Nephron (organoid): ENCODE data around the gene RTN4RL1.
A peak's percentile ranks its signal among the peaks of the same experiment; 100 is the strongest.

Experiments used
- H3K27ac Mint-ChIP-seq, 3 experiments: 2 replicates each; pipeline ENCODE4 v1.8.0; 2020; ENCODE audit warnings: mixed read lengths in 3 of 3, mild to moderate bottlenecking in 2 of 3, moderate library complexity in 1 of 3
- H3K27me3 Mint-ChIP-seq: 2 replicates; pipeline ENCODE4 v1.8.0; 2021; ENCODE audit warnings: low read depth, mild to moderate bottlenecking, moderate library complexity, mixed read lengths
- H3K36me3 Mint-ChIP-seq: 2 replicates; pipeline ENCODE4 v1.8.0; 2020; ENCODE audit warnings: low read depth, mixed read lengths
- H3K4me1 Mint-ChIP-seq: 2 replicates; pipeline ENCODE4 v1.8.0; 2020; ENCODE audit warnings: mixed read lengths
- H3K4me3 Mint-ChIP-seq, 3 experiments: 2 replicates each; pipeline ENCODE4 v1.8.0; 2020; ENCODE audit warnings: mild to moderate bottlenecking in 3 of 3, mixed read lengths in 3 of 3, moderate library complexity in 2 of 3
- H3K9me3 Mint-ChIP-seq: 2 replicates; pipeline ENCODE4 v1.8.0; 2020; ENCODE audit warnings: mixed read lengths
- CTCF ChIP-seq, 3 experiments: fragments of 200-600 bp; sonication (generic); IDR thresholded peaks; one replicate each; pipeline ENCODE4 v1.5.0; 2021; ENCODE audit warnings: antibody characterized with exemption in 3 of 3; ENCODE audit not compliant: unreplicated experiment in 3 of 3

RTN4RL1 gene

DNA sequence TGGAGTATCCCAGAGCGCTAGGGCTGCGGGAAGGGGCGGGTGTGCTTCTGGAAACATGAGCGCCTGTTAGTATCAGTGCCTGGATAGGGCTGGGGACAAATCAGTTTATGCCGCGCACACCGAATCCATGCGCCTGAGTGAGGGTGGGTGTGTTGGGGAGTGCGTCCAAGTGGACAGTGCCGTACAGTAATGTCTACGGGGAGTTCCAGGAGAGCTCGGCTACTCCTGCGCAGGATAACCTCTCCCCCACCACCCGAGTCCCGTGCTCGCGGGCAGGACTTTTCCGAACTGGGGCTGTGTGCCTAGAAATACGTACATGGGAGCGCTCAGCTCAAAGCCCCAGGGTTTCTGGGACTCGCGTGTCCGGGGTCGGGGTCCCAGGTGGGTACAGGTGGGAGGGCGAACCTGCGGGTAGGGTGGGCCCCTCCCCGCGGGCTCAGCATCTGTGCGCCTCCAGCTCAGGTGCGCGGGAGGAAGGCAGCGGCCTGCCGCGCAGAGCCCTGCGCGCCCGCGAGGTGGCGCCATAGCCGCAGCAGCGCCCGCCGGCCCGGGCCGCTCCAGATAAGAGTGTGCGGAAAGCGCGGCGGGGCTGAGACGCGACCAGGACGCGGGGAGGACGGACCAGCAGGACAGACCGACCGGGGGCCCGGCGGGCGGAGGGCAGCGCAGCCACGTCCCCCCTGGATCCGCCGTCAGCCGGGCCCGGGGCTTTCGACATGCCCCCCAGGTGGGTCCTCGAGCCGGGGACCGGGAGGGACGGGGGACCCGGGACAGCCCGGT is 29.6 kb upstream of the RTN4RL1 start, which contains the start of gene HIC1:
Gene HIC1 (plus strand): TSS at position 592 of the 780 bp plus-strand sequence. CDS start 1,588 bp downstream, outside the sequence.
- Mint-ChIP-seq H3K27me3 (peaks cover 49% of the 10 kb centered on the region), H3K36me3 (peaks cover 5% of the 10 kb centered on the region), H3K4me3 (peak within 1 kb of the TSS; percentile 81 to 91 (median 90)), H3K27ac (peak within 1 kb of the TSS; percentile 85 to 96 (median 92)), H3K9me3 (no peaks in the 10 kb centered on the region), H3K4me1 (peaks cover 17% of the 10 kb centered on the region)
- peak; percentile 90 to 98 (median 98) for TF ChIP-seq CTCF (IDR thresholded peaks at IDR 0.05; ENCODE audit: unreplicated experiment in 3 of 3)

DNA sequence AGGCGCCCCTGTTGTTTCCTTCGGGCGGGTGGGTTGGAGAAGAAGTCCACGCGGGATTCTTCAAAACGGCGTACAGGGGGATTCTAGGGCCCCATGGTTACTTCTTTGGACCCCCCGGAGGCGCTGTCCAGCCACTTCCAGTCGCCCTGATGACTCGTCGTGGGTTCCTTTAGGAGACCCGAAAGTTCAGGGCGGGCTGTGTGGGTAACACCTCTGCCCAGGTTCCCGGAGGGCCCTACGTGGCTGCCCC is 29.1 kb upstream of the RTN4RL1 start:
- H3K27me3 Mint-ChIP-seq = peaks cover 45% of the 10 kb centered on the region

GRCh38 chr17:2053380-2054261 is 28.5 kb upstream of the RTN4RL1 start:
- H3K4me3 Mint-ChIP-seq = peak overlapping the region; percentile 81 to 91 (median 90)
- H3K4me1 Mint-ChIP-seq = peaks cover 17% of the 10 kb centered on the region
- no peaks in the 10 kb centered on the region for H3K36me3 Mint-ChIP-seq
- peak overlapping the region; percentile 85 to 96 (median 88) for H3K27ac Mint-ChIP-seq
- H3K9me3 Mint-ChIP-seq = no peaks in the 10 kb centered on the region
- peak; percentile 54 to 56 (median 55) for TF ChIP-seq CTCF (IDR thresholded peaks at IDR 0.05; ENCODE audit: unreplicated experiment in 3 of 3)
- H3K27me3 Mint-ChIP-seq = peaks cover 50% of the 10 kb centered on the region

More for the DNA sequence above, 29.1 kb upstream of the RTN4RL1 start:
- no peaks in the 10 kb centered on the region for H3K36me3 Mint-ChIP-seq
- no peak for TF ChIP-seq CTCF (IDR thresholded peaks at IDR 0.05; ENCODE audit: unreplicated experiment in 3 of 3)
- no peaks in the 10 kb centered on the region for H3K9me3 Mint-ChIP-seq
- peaks cover 15% of the 10 kb centered on the region for H3K4me1 Mint-ChIP-seq
- peak overlapping the region; percentile 85 to 96 (median 88) for H3K27ac Mint-ChIP-seq
- H3K4me3 Mint-ChIP-seq = peak overlapping the region; percentile 81 to 91 (median 90)

- no peaks in the 10 kb centered on the region for H3K9me3 Mint-ChIP-seq
- TF ChIP-seq CTCF (IDR thresholded peaks at IDR 0.05; ENCODE audit: unreplicated experiment in 3 of 3) = no peak
- H3K36me3 Mint-ChIP-seq = no peaks in the 10 kb centered on the region
- peaks cover 17% of the 10 kb centered on the region for H3K4me1 Mint-ChIP-seq
- H3K27me3 Mint-ChIP-seq = peaks cover 50% of the 10 kb centered on the region
- H3K4me3 Mint-ChIP-seq = peak overlapping the region; percentile 69 to 75 (median 70)
- no peak overlapping the region for H3K27ac Mint-ChIP-seq
These were observed 26.9 kb upstream of the RTN4RL1 start for GRCh38 chr17:2051933-2052559.

DNA sequence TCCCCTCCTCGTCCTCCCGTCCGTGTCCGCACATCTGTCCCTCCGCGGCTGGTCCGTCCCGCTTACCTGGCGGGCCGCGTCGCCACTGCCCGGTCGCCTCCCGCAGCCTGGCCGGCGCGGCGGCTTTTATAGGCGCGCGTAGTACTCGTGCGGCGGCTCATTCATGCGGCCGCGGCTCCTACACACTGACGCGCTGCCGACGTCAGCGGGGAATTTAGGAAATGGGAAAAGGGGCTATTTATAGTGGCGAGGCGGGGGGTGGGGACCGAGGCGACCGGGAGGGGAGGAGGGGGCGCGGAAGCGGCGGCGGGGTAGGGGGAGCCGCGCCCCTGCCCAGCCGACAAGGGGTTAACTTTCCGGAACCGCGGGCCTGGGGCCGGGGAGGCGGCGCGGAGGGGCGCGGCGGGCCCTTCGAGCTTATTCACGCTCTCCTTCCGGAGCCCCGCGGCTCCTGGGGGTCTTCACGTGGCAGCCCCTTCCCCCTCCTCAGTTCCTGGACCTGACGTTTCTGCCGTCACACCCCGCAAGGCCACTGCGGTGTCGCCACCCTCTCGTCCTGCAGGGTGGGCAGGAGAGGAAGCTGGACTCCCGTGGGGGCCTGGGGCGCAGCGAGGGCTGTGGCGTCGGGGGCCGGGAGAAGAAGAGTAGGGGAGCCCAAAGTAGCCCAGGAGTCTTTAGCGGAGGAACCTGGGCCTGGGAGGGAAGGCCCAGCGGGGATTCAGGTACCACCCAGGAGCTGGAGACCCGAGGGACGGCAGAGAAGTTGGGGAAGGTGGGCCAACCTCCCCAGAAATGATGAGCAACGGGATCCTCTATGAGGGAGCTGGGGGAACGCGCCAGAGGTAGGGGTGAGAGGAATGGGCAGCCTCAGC is 26.2 kb upstream of the RTN4RL1 start:
- no peak for TF ChIP-seq CTCF (IDR thresholded peaks at IDR 0.05; ENCODE audit: unreplicated experiment in 3 of 3)
- Mint-ChIP-seq H3K4me1 (peaks cover 17% of the 10 kb centered on the region), H3K4me3 (peak overlapping the region; percentile 75 to 79 (median 76)), H3K9me3 (no peaks in the 10 kb centered on the region), H3K36me3 (no peaks in the 10 kb centered on the region), H3K27ac (no peak overlapping the region), H3K27me3 (peaks cover 48% of the 10 kb centered on the region)
